ENCODE results near the gene SELENBP1. TPM values are rescaled to one million over a fixed set of nuclear protein-coding genes. Genes with fewer than 3 reads are reported as not detected.

Gene SELENBP1
- polyA plus RNA-seq, 12 donors: 22.5 to 42.9 (median 28.8) TPM; not detected in 1

- peak; percentile 96 for DNase-seq
Measured at GRCh38 chr1:151346769-151347522, 25.6 kb downstream of the SELENBP1 start, which contains the start of gene RFX5. Gene RFX5, minus strand, starts transcription at chr1:151347252. Its CDS starts 932 bp downstream, at chr1:151346320.

- DNase-seq: no peak
Measured at GRCh38 chr1:151346082-151346768, 26.3 kb downstream of the SELENBP1 start.

- no peak for DNase-seq
Measured at GRCh38 chr1:151344291-151344690, 28.2 kb downstream of the SELENBP1 start.

- no peak for DNase-seq
Measured at GRCh38 chr1:151343587-151343986, 28.9 kb downstream of the SELENBP1 start.

GRCh38 chr1:151342569-151342968 is 29.9 kb downstream of the SELENBP1 start:
- no peak for DNase-seq

GRCh38 chr1:151342021-151342420 is 30.5 kb downstream of the SELENBP1 start:
- no peak for DNase-seq

- DNase-seq: peak; percentile 76
Measured at GRCh38 chr1:151340870-151341754, 31.4 kb downstream of the SELENBP1 start.

- no peak for DNase-seq
Measured at GRCh38 chr1:151336556-151336955, 35.9 kb downstream of the SELENBP1 start.

- DNase-seq: no peak
Measured at GRCh38 chr1:151334822-151335221, 37.7 kb downstream of the SELENBP1 start.

- no peak for DNase-seq
Measured at GRCh38 chr1:151327903-151328674, 44.4 kb downstream of the SELENBP1 start.

- DNase-seq: peak; percentile 98
Measured at GRCh38 chr1:151327223-151327902, 45.1 kb downstream of the SELENBP1 start, which contains the start of gene PI4KB. Gene PI4KB, minus strand, starts transcription at chr1:151327416. Its CDS starts 10,935 bp downstream, at chr1:151316481.

- peak; percentile 68 for DNase-seq
Measured at GRCh38 chr1:151326619-151327222, 45.8 kb downstream of the SELENBP1 start.

GRCh38 chr1:151325646-151326429 is 46.7 kb downstream of the SELENBP1 start:
- no peak for DNase-seq

GRCh38 chr1:151325231-151325630 is 47.3 kb downstream of the SELENBP1 start:
- no peak for DNase-seq

GRCh38 chr1:151324390-151324930 is 48.0 kb downstream of the SELENBP1 start:
- no peak for DNase-seq

- no peak for DNase-seq
Measured at GRCh38 chr1:151318975-151319374, 53.5 kb downstream of the SELENBP1 start.

- no peak for DNase-seq
Measured at GRCh38 chr1:151315565-151316235, 56.8 kb downstream of the SELENBP1 start.
